Endothelial cell of umbilical vein (primary cell): Measurements from ENCODE around the gene ZNF174.

Experiments
- CTCF ChIP-seq, 2 donors: IDR thresholded peaks; 1 replicate in 1 of 2; 2 replicates in 1 of 2; pipeline ENCODE4 v1.5.1; 2011; ENCODE audit warnings: low read length in 2 of 2, mild to moderate bottlenecking in 2 of 2, moderate library complexity in 2 of 2, control low read depth in 1 of 2, inconsistent platforms in 1 of 2, low read depth in 1 of 2; ENCODE audit not compliant: insufficient read depth in 1 of 2; ENCODE audit errors: extremely low read depth in 1 of 2
- EZH2 ChIP-seq: IDR thresholded peaks from 2 replicates; pipeline ENCODE4 v1.6.1; 2012; ENCODE audit warnings: borderline replicate concordance, low read depth, mild to moderate bottlenecking, moderate library complexity, low read length, inconsistent platforms; ENCODE audit not compliant: severe bottlenecking
- FOS ChIP-seq: IDR thresholded peaks from 2 replicates; pipeline ENCODE4 v1.6.1; 2011; ENCODE audit warnings: mild to moderate bottlenecking, low read length, moderate library complexity, borderline replicate concordance; ENCODE audit not compliant: insufficient read depth
- GATA2 ChIP-seq: IDR thresholded peaks from 2 replicates; pipeline ENCODE4 v1.7.0; 2011; ENCODE audit warnings: low read depth, mild to moderate bottlenecking, moderate library complexity, mixed read lengths, low read length; ENCODE audit not compliant: insufficient read length, insufficient read depth
- JUN ChIP-seq: IDR thresholded peaks from 2 replicates; pipeline ENCODE4 v1.6.1; 2011; ENCODE audit warnings: borderline replicate concordance, low read depth; ENCODE audit not compliant: insufficient read length, insufficient read depth
- MAX ChIP-seq: IDR thresholded peaks from 2 replicates; pipeline ENCODE4 v1.6.1; 2011; ENCODE audit not compliant: insufficient read depth, insufficient read length
- MYC ChIP-seq: IDR thresholded peaks from one replicate; pipeline ENCODE4 v1.6.1; 2011; ENCODE audit warnings: mild to moderate bottlenecking, low read depth, low read length
- POLR2A ChIP-seq: IDR thresholded peaks from 2 replicates; pipeline ENCODE4 v1.6.1; 2012; ENCODE audit warnings: low read depth, mild to moderate bottlenecking, control low read depth, low read length
- POLR2AphosphoS5 ChIP-seq: IDR thresholded peaks from 2 replicates; pipeline ENCODE4 v1.6.1; 2012; ENCODE audit warnings: low read depth, mild to moderate bottlenecking, control low read depth, low read length, moderate library complexity; ENCODE audit not compliant: insufficient read depth

GRCh38 chr16:3413730-3414379 lies 12.8 kb downstream of the ZNF174 start:
- TF ChIP-seq CTCF (IDR thresholded peaks at IDR 0.05; ENCODE audit: extremely low read depth in 1 of 2, insufficient read depth in 1 of 2, low read depth in 1 of 2, low read length in 2 of 2) (no peak), POLR2A (no peak), POLR2AphosphoS5 (no peak), GATA2 (no peak), MAX (no peak), EZH2 (no peak), FOS (no peak), MYC (no peak), JUN (no peak)
